Thoracic aorta (tissue), 2 donors: ENCODE measurements around the gene CASP9. TPM values are rescaled to one million over a fixed set of nuclear protein-coding genes. Genes with fewer than 3 reads are reported as not detected.
"Not testable (repeated sequence)": the region's sequence is repeated elsewhere in the genome, so short reads cannot be mapped to it uniquely, and the experiment has no call there.

Experiments
- ATAC-seq: fragments of 150-250 bp; one replicate; pipeline ENCODE4 v1.8.0; 2017; ENCODE audit warnings: low read depth; ENCODE audit not compliant: insufficient number of reproducible peaks, low FRiP score
- DNase-seq: peaks from one replicate; pipeline ENCODE4 v3.0.0-alpha.2; 2020; ENCODE audit warnings: low spot score
- H3K27ac ChIP-seq, 2 donors: fragments of 200-600 bp; sonication (generic); 1 replicate in 1 of 2; 2 replicates in 1 of 2; pipeline ENCODE4 v1.5.1; 2016; ENCODE audit warnings: mild to moderate bottlenecking in 2 of 2, moderate library complexity in 2 of 2
- H3K27me3 ChIP-seq: fragments of 200-600 bp; sonication (generic); replicated peaks from 2 replicates; pipeline ENCODE4 v1.6.0; 2016; ENCODE audit warnings: mild to moderate bottlenecking; ENCODE audit not compliant: insufficient read depth
- H3K36me3 ChIP-seq: fragments of 200-600 bp; sonication (generic); one replicate; pipeline ENCODE4 v1.5.1; 2016
- H3K4me1 ChIP-seq, 2 donors: fragments of 200-600 bp; sonication (generic); 1 replicate in 1 of 2; 2 replicates in 1 of 2; pipeline versions ENCODE4 v1.5.1 to v1.6.0; 2016; ENCODE audit warnings: low read depth in 2 of 2, mild to moderate bottlenecking in 1 of 2; ENCODE audit not compliant: control insufficient read depth in 1 of 2
- H3K4me3 ChIP-seq: fragments of 200-600 bp; sonication (generic); 2 replicates; pipeline ENCODE4 v1.5.1; 2016; ENCODE audit warnings: mild to moderate bottlenecking
- H3K9me3 ChIP-seq: fragments of 200-600 bp; sonication (generic); 2 replicates; pipeline ENCODE4 v1.5.1; 2016
- total RNA-seq, 2 donors: library from RNA; depleted of rRNA; stranded (reverse); fragments of >200 nt; gene quantifications; one replicate each; pipeline versions ENCODE4 v1.1.0 to v1.2.3, GENCODE V29; 2016
- TF ChIP-seq, protein P1 (sequence below): fragments of 200-600 bp; sonication (generic); IDR thresholded peaks from one replicate; pipeline ENCODE4 v1.5.1; 2019; ENCODE audit warnings: antibody characterized with exemption

The CASP9 gene
- total RNA-seq, 2 donors from 2014 or later, result 14.2 to 18.8 TPM

DNA sequence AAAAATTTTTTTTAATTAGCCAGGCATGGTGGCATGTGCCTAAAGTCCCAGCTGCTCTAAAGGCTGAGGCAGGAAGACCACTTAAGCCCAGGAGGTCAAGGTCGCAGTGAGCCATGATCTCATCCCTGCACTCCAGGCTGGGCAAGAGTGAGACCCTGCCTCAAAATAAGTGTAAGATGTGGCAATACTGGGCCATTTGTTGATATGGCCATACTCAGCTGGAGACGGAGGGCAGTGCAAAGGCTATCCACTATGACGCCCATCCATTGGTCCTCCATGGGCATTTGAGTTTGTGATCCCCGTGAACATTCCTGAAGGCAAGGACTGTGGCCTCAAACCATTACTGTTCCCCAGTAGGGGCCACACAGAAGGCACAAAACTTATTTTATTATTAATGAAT is 1.5 kb downstream of the CASP9 start:
- DNase-seq, result no peak
- TF ChIP-seq, protein P1, sequence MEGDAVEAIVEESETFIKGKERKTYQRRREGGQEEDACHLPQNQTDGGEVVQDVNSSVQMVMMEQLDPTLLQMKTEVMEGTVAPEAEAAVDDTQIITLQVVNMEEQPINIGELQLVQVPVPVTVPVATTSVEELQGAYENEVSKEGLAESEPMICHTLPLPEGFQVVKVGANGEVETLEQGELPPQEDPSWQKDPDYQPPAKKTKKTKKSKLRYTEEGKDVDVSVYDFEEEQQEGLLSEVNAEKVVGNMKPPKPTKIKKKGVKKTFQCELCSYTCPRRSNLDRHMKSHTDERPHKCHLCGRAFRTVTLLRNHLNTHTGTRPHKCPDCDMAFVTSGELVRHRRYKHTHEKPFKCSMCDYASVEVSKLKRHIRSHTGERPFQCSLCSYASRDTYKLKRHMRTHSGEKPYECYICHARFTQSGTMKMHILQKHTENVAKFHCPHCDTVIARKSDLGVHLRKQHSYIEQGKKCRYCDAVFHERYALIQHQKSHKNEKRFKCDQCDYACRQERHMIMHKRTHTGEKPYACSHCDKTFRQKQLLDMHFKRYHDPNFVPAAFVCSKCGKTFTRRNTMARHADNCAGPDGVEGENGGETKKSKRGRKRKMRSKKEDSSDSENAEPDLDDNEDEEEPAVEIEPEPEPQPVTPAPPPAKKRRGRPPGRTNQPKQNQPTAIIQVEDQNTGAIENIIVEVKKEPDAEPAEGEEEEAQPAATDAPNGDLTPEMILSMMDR, result no peak
- ATAC-seq, result no peak

DNA sequence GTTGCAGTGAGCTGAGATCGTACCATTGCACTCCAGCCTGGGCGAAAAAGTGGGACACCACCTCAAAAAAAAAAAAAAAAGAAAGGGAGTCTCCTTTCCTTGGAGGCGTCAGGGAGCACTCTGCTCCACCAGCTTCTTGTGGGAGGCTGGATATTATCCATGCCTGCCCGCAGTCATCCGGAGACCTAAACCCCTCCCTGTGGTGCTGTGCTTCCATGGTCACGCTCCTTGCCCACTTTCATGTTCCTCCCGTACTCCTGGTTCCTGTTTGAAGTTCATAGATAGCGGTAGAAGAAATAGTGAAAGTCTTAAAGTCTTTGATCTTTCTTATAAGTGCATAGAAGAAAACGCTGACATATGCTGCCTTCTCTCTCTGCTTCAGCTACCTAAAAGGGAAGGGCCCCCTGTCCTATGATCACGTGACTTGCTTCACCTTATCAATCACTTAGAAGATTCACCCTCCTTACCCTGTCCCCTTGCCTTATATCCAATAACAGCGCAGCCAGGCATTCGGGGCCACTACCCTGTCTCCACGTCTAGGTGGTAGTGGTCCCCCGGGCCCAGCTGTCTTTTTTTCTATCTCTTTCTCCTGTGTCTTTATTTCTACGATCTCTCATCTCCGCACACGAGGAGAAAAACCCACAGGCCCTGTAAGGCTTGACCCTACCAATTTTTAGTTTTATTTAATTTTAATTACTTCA is 2.7 kb downstream of the CASP9 start:
- H3K27ac ChIP-seq, ATAC-seq, H3K36me3 ChIP-seq, DNase-seq, H3K4me3 ChIP-seq, H3K27me3 ChIP-seq, H3K9me3 ChIP-seq: not testable (repeated sequence)
- peaks cover 16 to 23% of the 10 kb centered on the region in 2 donors for H3K4me1 ChIP-seq

More for the DNA sequence above, 1.5 kb downstream of the CASP9 start:
- H3K4me3 ChIP-seq, result no peak overlapping the region
- no peaks in the 10 kb centered on the region for H3K27me3 ChIP-seq
- H3K4me1 ChIP-seq, result peaks cover 16 to 27% of the 10 kb centered on the region in 2 donors
- no peaks in the 10 kb centered on the region for H3K36me3 ChIP-seq
- no peak overlapping the region for H3K27ac ChIP-seq
- no peaks in the 10 kb centered on the region for H3K9me3 ChIP-seq

DNA sequence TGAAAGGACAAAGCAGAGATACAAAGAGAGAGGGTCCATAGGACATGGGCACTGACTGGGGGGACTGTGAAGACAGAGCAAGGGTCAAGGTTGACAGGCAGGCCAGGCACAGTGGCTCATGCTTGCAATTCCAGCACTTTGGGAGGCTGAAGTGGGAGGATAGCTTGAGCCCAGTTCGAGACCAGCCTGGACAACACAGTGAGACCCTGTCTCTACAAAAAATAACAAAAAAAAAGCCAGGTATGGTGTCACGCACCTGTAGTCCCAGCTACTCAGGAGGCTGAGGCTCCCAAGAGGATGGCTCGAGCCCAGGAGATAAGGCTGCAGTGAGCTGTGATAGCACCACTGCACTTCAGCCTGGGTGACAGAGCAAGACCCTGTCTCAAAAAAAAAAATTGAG is 4.4 kb downstream of the CASP9 start:
- ATAC-seq (no peak), DNase-seq (no peak)
- TF ChIP-seq, protein P1, result no peak
- Histone ChIP-seq H3K4me3 (no peak overlapping the region), H3K27me3 (no peaks in the 10 kb centered on the region), H3K9me3 (no peaks in the 10 kb centered on the region), H3K4me1 (peaks cover 8 to 12% of the 10 kb centered on the region in 2 donors), H3K36me3 (peaks cover 8% of the 10 kb centered on the region), H3K27ac (no peak overlapping the region)

DNA sequence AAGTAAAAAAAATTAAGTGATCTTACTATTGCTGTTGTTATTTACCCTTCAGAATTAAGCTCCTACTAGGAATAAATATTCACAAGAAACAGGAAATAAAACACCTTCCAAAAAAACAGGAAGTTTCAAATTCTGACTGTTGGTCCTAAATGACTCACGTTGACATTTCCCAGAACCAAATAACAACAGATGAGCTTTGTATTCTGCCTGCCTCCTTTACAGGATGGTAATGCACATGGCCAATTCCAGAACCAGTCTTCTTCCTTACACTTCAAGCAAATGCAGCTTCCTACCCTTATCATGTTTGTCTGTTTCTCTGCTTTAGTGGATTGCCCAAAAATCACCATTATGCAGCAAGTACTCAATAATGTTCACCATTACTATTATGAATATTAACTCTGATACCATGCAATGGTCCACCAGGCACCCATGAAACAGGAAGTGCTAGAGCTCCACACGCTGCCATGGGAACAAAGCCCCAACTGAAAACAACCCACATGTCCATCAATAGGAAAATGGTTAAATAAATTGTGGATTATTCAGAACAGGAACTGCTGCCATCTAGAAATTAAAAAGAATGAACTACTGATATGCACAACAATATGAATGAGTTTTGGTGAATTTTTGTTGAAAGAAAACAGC is 8.9 kb downstream of the CASP9 start:
- ATAC-seq, result no peak

DNA sequence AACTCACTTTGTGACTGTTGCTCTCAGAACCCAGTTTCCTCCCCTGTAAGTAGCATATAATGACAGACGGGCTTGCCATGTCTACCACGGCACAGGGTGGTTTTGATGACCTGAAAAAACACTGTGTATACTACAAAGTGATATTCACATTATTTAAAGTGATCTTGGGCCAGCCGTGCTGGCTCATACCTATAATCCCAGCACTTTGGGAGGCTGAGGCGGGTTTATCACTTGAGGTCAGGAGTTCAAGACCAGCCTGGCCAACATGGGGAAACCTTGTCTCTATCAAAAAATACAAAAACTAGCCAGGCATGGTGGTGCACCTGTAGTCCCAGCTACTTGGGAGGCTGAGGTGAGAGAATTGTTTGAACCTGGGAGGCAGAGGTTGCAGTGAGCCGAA is 9.5 kb downstream of the CASP9 start:
- H3K4me1 ChIP-seq, H3K27me3 ChIP-seq, ATAC-seq, H3K27ac ChIP-seq, H3K9me3 ChIP-seq, DNase-seq, H3K4me3 ChIP-seq: not testable (repeated sequence)
- H3K36me3 ChIP-seq, result peaks cover 12% of the 10 kb centered on the region

More for the DNA sequence above, 8.9 kb downstream of the CASP9 start:
- H3K27ac ChIP-seq, result no peak overlapping the region
- peaks cover 12% of the 10 kb centered on the region for H3K36me3 ChIP-seq
- TF ChIP-seq, protein P1, result no peak
- DNase-seq, result no peak
- H3K27me3 ChIP-seq, result no peaks in the 10 kb centered on the region
- H3K4me1 ChIP-seq, result no peaks in the 10 kb centered on the region
- H3K9me3 ChIP-seq, result no peaks in the 10 kb centered on the region
- H3K4me3 ChIP-seq, result no peak overlapping the region

DNA sequence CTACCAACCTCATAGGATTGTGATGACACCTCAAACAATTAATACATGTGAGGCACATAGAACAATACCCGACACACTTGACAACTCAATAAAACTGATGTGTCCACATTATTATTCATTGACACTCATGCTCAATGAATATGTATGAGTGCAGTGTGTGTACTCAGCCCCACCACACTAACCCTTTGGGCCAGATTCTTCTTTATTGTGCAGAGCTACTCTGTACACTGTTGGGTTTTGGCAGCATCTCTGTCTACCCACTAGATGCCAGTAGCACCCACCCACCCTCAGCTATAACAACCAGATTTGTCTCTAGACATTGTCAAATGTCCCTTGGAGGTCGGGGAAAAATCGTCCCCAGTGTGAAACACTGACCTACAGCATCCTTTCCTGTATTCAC is 10.1 kb downstream of the CASP9 start:
- TF ChIP-seq, protein P1, result no peak
- Histone ChIP-seq H3K36me3 (peaks cover 12% of the 10 kb centered on the region), H3K4me3 (no peak overlapping the region), H3K27me3 (no peaks in the 10 kb centered on the region), H3K27ac (no peak overlapping the region), H3K9me3 (no peaks in the 10 kb centered on the region), H3K4me1 (no peaks in the 10 kb centered on the region)
- no peak for ATAC-seq
- no peak for DNase-seq
